ENCODE measurements around the gene USO1.

- TF ChIP-seq CTCF (conservative IDR thresholded peaks at IDR 0.05; ENCODE audit: low read depth in 2 of 2) (no peak), NANOG (IDR thresholded peaks at IDR 0.05; ENCODE audit: borderline replicate concordance) (no peak), POLR2AphosphoS5 (IDR thresholded peaks at IDR 0.05; ENCODE audit: low read depth) (no peak), REST (IDR thresholded peaks at IDR 0.05; ENCODE audit: unreplicated experiment) (no peak), EZH2 (IDR thresholded peaks at IDR 0.05; ENCODE audit: low read depth, unreplicated experiment) (no peak), JUNB (IDR thresholded peaks at IDR 0.05; ENCODE audit: unreplicated experiment) (no peak), EZH2phosphoT487 (IDR thresholded peaks at IDR 0.05; ENCODE audit: unreplicated experiment) (no peak)
Measured at GRCh38 chr4:75779105-75779757, 54.9 kb downstream of the USO1 start.

All from GM23338 (cell line).